IMR-90 (cell line): ENCODE results near the gene NUBPL. TPM values are rescaled to one million over a fixed set of nuclear protein-coding genes. Genes with fewer than 3 reads are reported as not detected.

Experiments
- ATAC-seq: fragments of 200-7000 bp; cut with Tn5 transposase; 2 replicates; pipeline ENCODE4 v1.9.1; 2020; ENCODE audit warnings: low read depth, mild to moderate bottlenecking, moderate library complexity
- BruUV-seq: library from RNA; stranded (reverse); fragments of 400-500 nt; replicated peaks from 2 replicates; lab custom pipeline; 2021; lab: Mats Ljungman, UMichigan
- CTCF ChIA-PET: fragments of 300-600 bp; formaldehyde crosslinking; extraction: SDS; loops from one replicate; lab custom pipeline; 2021; ENCODE audit warnings: antibody characterized with exemption; lab: Yijun Ruan, JAX
- POLR2A ChIA-PET: fragments of 300-600 bp; sonication (Branson Sonifier 250); formaldehyde crosslinking; loops from one replicate; lab custom pipeline; 2022; ENCODE audit warnings: antibody characterized with exemption; ENCODE audit not compliant: unreplicated experiment; lab: Charles Lee
- DNase-seq: peaks from one replicate; pipeline ENCODE4 v3.0.0; 2013
- H2AFZ ChIP-seq: replicated peaks from 2 replicates; pipeline ENCODE3; 2013; ENCODE audit warnings: low read length, mild to moderate bottlenecking; ENCODE audit not compliant: poor library complexity
- H2AK5ac ChIP-seq: 2 replicates; pipeline ENCODE4 v1.6.1; 2013; ENCODE audit warnings: low read depth, low read length, inconsistent platforms
- H2AK9ac ChIP-seq: replicated peaks from 2 replicates; pipeline ENCODE3; 2013; ENCODE audit warnings: mild to moderate bottlenecking, low read depth, low read length, moderate library complexity; ENCODE audit not compliant: poor library complexity
- H2BK120ac ChIP-seq: 2 replicates; pipeline ENCODE4 v1.6.1; 2013; ENCODE audit warnings: low read depth, low read length, inconsistent platforms
- H2BK15ac ChIP-seq: 3 replicates; pipeline ENCODE4 v1.6.1; 2013; ENCODE audit warnings: low read depth, low read length, inconsistent platforms
- H2BK20ac ChIP-seq: 2 replicates; pipeline ENCODE4 v1.6.1; 2013; ENCODE audit warnings: low read depth, mild to moderate bottlenecking, inconsistent platforms, low read length, moderate library complexity
- H2BK5ac ChIP-seq: 2 replicates; pipeline ENCODE4 v1.6.1; 2013; ENCODE audit warnings: mild to moderate bottlenecking, low read depth, low read length, inconsistent platforms; ENCODE audit not compliant: poor library complexity, severe bottlenecking
- H3K14ac ChIP-seq: replicated peaks from 2 replicates; pipeline ENCODE4 v1.6.1; 2013; ENCODE audit warnings: low read depth, low read length, inconsistent platforms
- H3K18ac ChIP-seq: 2 replicates; pipeline ENCODE4 v1.6.1; 2013; ENCODE audit warnings: low read depth, low read length, control low read depth
- H3K23ac ChIP-seq: 2 replicates; pipeline ENCODE4 v1.6.1; 2013; ENCODE audit warnings: low read depth, low read length, inconsistent platforms
- H3K27ac ChIP-seq: 2 replicates; pipeline ENCODE4 v1.5.1; 2013; ENCODE audit warnings: mild to moderate bottlenecking, control low read depth, low read length; ENCODE audit not compliant: insufficient read depth
- H3K27me3 ChIP-seq: 2 replicates; pipeline ENCODE4 v1.6.1; 2013; ENCODE audit warnings: low read length; ENCODE audit not compliant: control insufficient read depth, insufficient read depth
- H3K36me3 ChIP-seq: 2 replicates; pipeline ENCODE4 v1.6.1; 2013; ENCODE audit warnings: low read length, mixed read lengths; ENCODE audit not compliant: control insufficient read depth, insufficient read depth
- H3K4ac ChIP-seq: 2 replicates; pipeline ENCODE4 v1.6.1; 2013; ENCODE audit warnings: low read depth, low read length, inconsistent platforms
- H3K4me1 ChIP-seq: 2 replicates; pipeline ENCODE4 v1.6.1; 2013; ENCODE audit warnings: low read length, mixed read lengths; ENCODE audit not compliant: control insufficient read depth, insufficient read depth
- H3K4me2 ChIP-seq: 2 replicates; pipeline ENCODE4 v1.6.1; 2013; ENCODE audit warnings: low read depth, mild to moderate bottlenecking, control low read depth, low read length, moderate library complexity
- H3K4me3 ChIP-seq: 2 replicates; pipeline ENCODE4 v1.5.1; 2013; ENCODE audit warnings: low read depth, mild to moderate bottlenecking, control low read depth, low read length, moderate library complexity; ENCODE audit not compliant: insufficient read depth
- H3K56ac ChIP-seq: 2 replicates; pipeline ENCODE4 v1.6.1; 2013; ENCODE audit warnings: low read length, inconsistent platforms; ENCODE audit not compliant: insufficient read depth; ENCODE audit errors: extremely low read depth
- H3K79me1 ChIP-seq, 2 experiments: 2 replicates each; pipeline ENCODE4 v1.6.1; 2013; ENCODE audit warnings: low read length in 2 of 2, inconsistent platforms in 1 of 2, low read depth in 1 of 2
- H3K9ac ChIP-seq: 2 replicates; pipeline ENCODE4 v1.6.1; 2013; ENCODE audit warnings: low read depth, low read length, control low read depth
- H3K9me1 ChIP-seq: 2 replicates; pipeline ENCODE4 v1.6.1; 2013; ENCODE audit warnings: low read length, inconsistent platforms; ENCODE audit not compliant: insufficient read depth
- H3K9me3 ChIP-seq: 2 replicates; pipeline ENCODE4 v1.6.1; 2013; ENCODE audit warnings: low read length; ENCODE audit not compliant: control insufficient read depth, insufficient read depth
- H4K20me1 ChIP-seq: 2 replicates; pipeline ENCODE4 v1.6.1; 2013; ENCODE audit warnings: low read length, inconsistent platforms; ENCODE audit not compliant: insufficient read depth
- H4K5ac ChIP-seq: 2 replicates; pipeline ENCODE4 v1.6.1; 2013; ENCODE audit warnings: mild to moderate bottlenecking, low read depth, low read length, control low read depth
- H4K8ac ChIP-seq, 2 experiments: 2 replicates each; pipeline ENCODE4 v1.6.1; 2013; ENCODE audit warnings: low read depth in 2 of 2, low read length in 2 of 2, control low read depth in 1 of 2, inconsistent platforms in 1 of 2
- H4K91ac ChIP-seq: 2 replicates; pipeline ENCODE4 v1.6.1; 2013; ENCODE audit warnings: low read depth, low read length, inconsistent platforms; ENCODE audit not compliant: insufficient read depth
- MAFK ChIP-seq: IDR thresholded peaks from 2 replicates; pipeline ENCODE4 v1.6.1; 2012; ENCODE audit warnings: low read depth, low read length, improper control_type of control experiment
- NFE2L2 ChIP-seq: fragments of 150-350 bp; IDR thresholded peaks from 2 replicates; pipeline ENCODE4 v1.6.1; 2016; ENCODE audit warnings: low read depth, mild to moderate bottlenecking, low read length
- WGBS, 2 experiments: methylation state at CpG; one replicate each; pipeline versions ENCODE4 v1.1.5 to v1.1.7; 2013; ENCODE audit warnings: missing lambda C conversion rate in 2 of 2; ENCODE audit not compliant: insufficient read length in 1 of 2; ENCODE audit errors: extremely low coverage in 2 of 2; 5-methylcytosine and 5-hydroxymethylcytosine counted together
- dilution Hi-C: fragments of 300-500 bp; cut with HindIII; formaldehyde crosslinking; loops from one replicate; pipeline ENCODE4 v1.14.3; 2018; ENCODE audit warnings: low sequenced_read_pairs; ENCODE audit not compliant: unreplicated experiment
- in situ Hi-C: fragments of 300-500 bp; cut with MboI; formaldehyde crosslinking; loops from 3 replicates; pipeline ENCODE4 v1.14.3; 2019; ENCODE audit warnings: low sequenced_read_pairs, inconsistent platforms, mixed read lengths
- intact Hi-C: fragments of 100-400 bp; cut with micrococcal nuclease; formaldehyde crosslinking; loops from 2 replicates; pipeline ENCODE4 v1.10.0; 2022
- polyA plus RNA-seq, 3 experiments: library from polyadenylated mRNA; depleted of rRNA; stranded (reverse); fragments of >200 nt; gene quantifications; 2 replicates each; pipeline ENCODE4 v1.2.3, GENCODE V29; 2012; ENCODE audit warnings: low replicate concordance in 1 of 3
- total RNA-seq: library from RNA; depleted of rRNA; stranded (reverse); fragments of >200 nt; gene quantifications from 2 replicates; pipeline ENCODE4 v1.2.3, GENCODE V29; 2012

Gene NUBPL
- total and polyA plus RNA-seq, 2 of the 4 experiments (the other 2 are of a cell fraction) = 5.4 to 11.5 TPM

DNA sequence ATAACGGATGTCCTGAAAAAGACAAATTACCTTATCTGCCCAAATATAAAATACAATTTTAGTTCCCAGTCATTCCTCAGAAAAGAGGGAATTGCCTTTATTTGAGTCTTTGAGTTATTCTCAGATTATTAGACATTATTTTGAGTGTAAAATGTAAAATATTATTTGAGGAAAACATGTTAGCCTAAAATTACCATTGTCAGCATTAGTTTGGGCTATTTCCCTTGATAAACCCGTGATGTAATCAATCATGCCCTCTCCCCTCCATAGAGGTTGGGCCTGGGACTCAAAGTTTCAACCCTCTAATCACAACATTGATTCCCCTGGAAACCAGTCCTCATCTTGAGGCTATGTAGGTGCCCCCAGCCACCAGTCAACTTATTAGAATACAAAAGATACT lies 213.4 kb downstream of the NUBPL start:
- H3K9ac ChIP-seq = no peak overlapping the region
- no peak overlapping the region for H2AFZ ChIP-seq
- H3K9me3 ChIP-seq = no peaks in the 10 kb centered on the region
- ATAC-seq (no peak), DNase-seq (no peak)
- H3K27me3 ChIP-seq = no peaks in the 10 kb centered on the region
- H3K4me1 ChIP-seq = no peaks in the 10 kb centered on the region
- no peak overlapping the region for H2BK5ac ChIP-seq
- no peak overlapping the region for H2AK5ac ChIP-seq
- BruUV-seq = no TSS peak
- POLR2A ChIA-PET = no interaction called here
- no peak overlapping the region for H3K4me2 ChIP-seq
- CTCF ChIA-PET = no interaction called here
- H3K14ac ChIP-seq = no peak overlapping the region
- intact Hi-C loops (no loop called here), dilution Hi-C loops (no loop called here), in situ Hi-C loops (no loop called here)
- TF ChIP-seq NFE2L2 = no peak
- TF ChIP-seq MAFK = 0 out of 2 replicates have a peak, but pooled peaks have one; percentile 19
- no peak overlapping the region for H2BK20ac ChIP-seq
- no peak overlapping the region for H3K18ac ChIP-seq
- no peaks in the 10 kb centered on the region for H3K36me3 ChIP-seq
- H3K4ac ChIP-seq = no peak overlapping the region
- H3K79me1 ChIP-seq = no peaks in the 10 kb centered on the region
- H4K20me1 ChIP-seq = no peaks in the 10 kb centered on the region
- no peak overlapping the region for H3K27ac ChIP-seq
- H4K5ac ChIP-seq = no peak overlapping the region
- H4K91ac ChIP-seq = no peak overlapping the region
- H3K23ac ChIP-seq = no peak overlapping the region
- no CpG with 5 or more reads among the region's 2 CpGs for WGBS, 2 experiments
- no peak overlapping the region for H2BK120ac ChIP-seq
- H3K56ac ChIP-seq = no peak overlapping the region
- H3K4me3 ChIP-seq = no peak overlapping the region
- H4K8ac ChIP-seq = no peak overlapping the region
- H2AK9ac ChIP-seq = no peak overlapping the region
- H3K9me1 ChIP-seq = no peaks in the 10 kb centered on the region
- no peak overlapping the region for H2BK15ac ChIP-seq
